NCI-H226 (cell line): ENCODE data around the gene ARIH1.
"Not testable (repeated sequence)": the region's sequence is repeated elsewhere in the genome, so short reads cannot be mapped to it uniquely, and the experiment has no call there.

Experiments
- DNase-seq: peaks from one replicate; pipeline ENCODE4 v3.0.0-alpha.2; 2015

The ARIH1 gene

GRCh38 chr15:72545156-72545555, 71.0 kb downstream of the ARIH1 start:
- no peak for DNase-seq

GRCh38 chr15:72554471-72555425, 80.6 kb downstream of the ARIH1 start:
- DNase-seq = peak; percentile 79

GRCh38 chr15:72559781-72560180, 85.7 kb downstream of the ARIH1 start:
- DNase-seq = no peak

- no peak for DNase-seq
Observed at GRCh38 chr15:72560458-72560857, 86.3 kb downstream of the ARIH1 start.

GRCh38 chr15:72562386-72562785, 88.3 kb downstream of the ARIH1 start:
- no peak for DNase-seq

- no peak for DNase-seq
Observed at GRCh38 chr15:72562878-72563277, 88.7 kb downstream of the ARIH1 start.

GRCh38 chr15:72564091-72564490, 90.0 kb downstream of the ARIH1 start:
- no peak for DNase-seq

GRCh38 chr15:72566973-72567372, 92.8 kb downstream of the ARIH1 start:
- DNase-seq = no peak

- DNase-seq = no peak
Observed at GRCh38 chr15:72570059-72570458, 95.9 kb downstream of the ARIH1 start.

- DNase-seq = no peak
Observed at GRCh38 chr15:72579814-72580213, 105.7 kb downstream of the ARIH1 start.

GRCh38 chr15:72584006-72584405, 109.9 kb downstream of the ARIH1 start:
- peak; percentile 12 for DNase-seq

- DNase-seq = no peak
Observed at GRCh38 chr15:72585025-72585424, 110.9 kb downstream of the ARIH1 start.

GRCh38 chr15:72585476-72586058, 111.4 kb downstream of the ARIH1 start:
- DNase-seq = no peak

- DNase-seq = no peak
Observed at GRCh38 chr15:72588096-72588495, 114.0 kb downstream of the ARIH1 start.

GRCh38 chr15:72590427-72590826, 116.3 kb downstream of the ARIH1 start:
- DNase-seq = no peak

GRCh38 chr15:72591361-72591760, 117.2 kb downstream of the ARIH1 start:
- DNase-seq = peak; percentile 55

- no peak for DNase-seq
Observed at GRCh38 chr15:72592097-72592496, 118.0 kb downstream of the ARIH1 start.

- no peak for DNase-seq
Observed at GRCh38 chr15:72592676-72593075, 118.5 kb downstream of the ARIH1 start.

GRCh38 chr15:72593838-72594237, 119.7 kb downstream of the ARIH1 start:
- no peak for DNase-seq

GRCh38 chr15:72599855-72600464, 125.8 kb downstream of the ARIH1 start:
- DNase-seq = no peak

GRCh38 chr15:72604794-72605193, 130.7 kb downstream of the ARIH1 start:
- DNase-seq = peak; percentile 19

- not testable (repeated sequence) for DNase-seq
Observed at GRCh38 chr15:72608084-72608483, 134.0 kb downstream of the ARIH1 start.

GRCh38 chr15:72609862-72610261, 135.7 kb downstream of the ARIH1 start:
- no peak for DNase-seq

- not testable (repeated sequence) for DNase-seq
Observed at GRCh38 chr15:72612324-72612723, 138.2 kb downstream of the ARIH1 start.
